Measurements from ENCODE around the gene BAHCC1.

Gene BAHCC1

GRCh38 chr17:81401723-81402529, 6.7 kb downstream of the BAHCC1 start:
- TF ChIP-seq, protein P1, sequence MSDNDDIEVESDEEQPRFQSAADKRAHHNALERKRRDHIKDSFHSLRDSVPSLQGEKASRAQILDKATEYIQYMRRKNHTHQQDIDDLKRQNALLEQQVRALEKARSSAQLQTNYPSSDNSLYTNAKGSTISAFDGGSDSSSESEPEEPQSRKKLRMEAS (IDR thresholded peaks at IDR 0.05) = no peak
- TF ChIP-seq RAD21 (IDR thresholded peaks at IDR 0.05; ENCODE audit: low read depth) (no peak), USF1 (IDR thresholded peaks at IDR 0.05) (no peak; the same call in 1 of the 2 replicates), CEBPB (IDR thresholded peaks at IDR 0.05) (no peak), ZBTB7A (IDR thresholded peaks at IDR 0.05; ENCODE audit: low read depth) (no peak)

GRCh38 chr17:81402530-81402941, 7.3 kb downstream of the BAHCC1 start:
- TF ChIP-seq, protein P1 (IDR thresholded peaks at IDR 0.05) = no peak
- no peak for TF ChIP-seq EGR1 (IDR thresholded peaks at IDR 0.05)
- no peak for TF ChIP-seq REST (IDR thresholded peaks at IDR 0.05; ENCODE audit: low read depth)
- no peak for TF ChIP-seq TCF12 (IDR thresholded peaks at IDR 0.05; ENCODE audit: low read depth)
- no peak for TF ChIP-seq USF1 (IDR thresholded peaks at IDR 0.05)
- TF ChIP-seq RAD21 (IDR thresholded peaks at IDR 0.05; ENCODE audit: low read depth) = no peak

DNA sequence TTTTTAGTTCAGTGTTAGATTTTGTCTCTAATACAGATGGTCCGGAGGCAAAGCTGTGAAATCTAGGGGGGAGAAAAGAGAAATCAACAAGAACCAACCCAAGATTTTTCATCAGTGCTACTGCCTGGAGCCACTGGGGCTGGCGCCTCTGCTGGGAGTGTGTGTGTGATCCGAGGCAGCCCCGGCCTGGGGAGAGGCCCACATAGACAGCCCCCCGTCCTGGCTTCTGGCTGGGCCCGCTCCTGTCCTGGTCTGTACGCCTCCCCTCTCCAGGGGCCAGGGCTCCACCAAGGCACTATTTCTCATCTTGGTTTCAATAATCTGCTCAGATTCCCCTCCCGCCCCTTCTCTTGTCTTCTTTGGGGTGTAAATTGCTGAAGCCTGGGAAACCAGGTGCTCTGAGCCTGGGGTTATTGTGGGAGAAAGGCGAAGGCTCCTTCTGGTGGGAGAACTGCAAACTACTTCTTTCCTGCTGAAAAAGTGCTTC, 7.8 kb downstream of the BAHCC1 start:
- TF ChIP-seq TEAD4 (IDR thresholded peaks at IDR 0.05) (no peak), NFIC (IDR thresholded peaks at IDR 0.05) (no peak), CREB1 (IDR thresholded peaks at IDR 0.05; ENCODE audit: low read depth) (no peak), YY1 (IDR thresholded peaks at IDR 0.05; ENCODE audit: low read depth) (no peak), REST (IDR thresholded peaks at IDR 0.05; ENCODE audit: low read depth) (no peak), EGR1 (IDR thresholded peaks at IDR 0.05) (no peak), TAF1 (IDR thresholded peaks at IDR 0.05; ENCODE audit: low read depth) (no peak), ZBTB7A (IDR thresholded peaks at IDR 0.05; ENCODE audit: low read depth) (no peak)

GRCh38 chr17:81403671-81404534, 8.6 kb downstream of the BAHCC1 start:
- TF ChIP-seq USF1 (IDR thresholded peaks at IDR 0.05) (peak; percentile 59; the same call in 1 of the 2 replicates), CREB1 (IDR thresholded peaks at IDR 0.05; ENCODE audit: low read depth) (no peak)

DNA sequence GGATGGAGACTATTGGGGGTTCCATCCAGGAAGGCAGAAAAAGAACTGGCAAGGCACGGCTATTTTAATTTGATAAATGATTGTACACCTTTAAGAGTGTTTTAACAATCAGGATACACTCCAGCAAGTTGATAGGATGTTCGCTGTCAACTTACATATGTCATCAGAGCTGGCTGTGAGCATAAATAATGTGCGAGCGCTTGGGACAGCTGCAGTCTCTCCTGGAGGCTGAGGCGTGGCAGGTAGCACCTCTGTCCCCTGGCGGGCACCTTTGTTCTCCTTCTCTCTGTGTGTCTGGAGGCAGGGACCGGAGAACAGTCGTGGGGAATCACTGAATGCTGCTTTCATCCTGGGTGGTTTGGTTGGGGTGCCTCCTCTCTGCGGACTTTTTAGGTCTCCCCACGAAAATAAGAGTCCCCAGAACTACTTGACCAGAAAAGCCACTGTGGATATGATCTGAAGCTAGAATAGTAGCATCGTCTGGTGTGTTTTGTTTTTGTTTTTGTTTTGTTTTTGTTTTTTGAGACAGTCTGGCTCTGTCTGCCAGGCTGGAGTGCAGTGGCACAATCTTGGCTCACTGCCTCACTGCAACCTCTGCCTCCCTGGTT, 9.4 kb downstream of the BAHCC1 start:
- TF ChIP-seq NFIC (IDR thresholded peaks at IDR 0.05) (no peak), REST (IDR thresholded peaks at IDR 0.05; ENCODE audit: low read depth) (no peak), EGR1 (IDR thresholded peaks at IDR 0.05) (no peak), TCF12 (IDR thresholded peaks at IDR 0.05; ENCODE audit: low read depth) (no peak), TEAD4 (IDR thresholded peaks at IDR 0.05) (no peak), YY1 (IDR thresholded peaks at IDR 0.05; ENCODE audit: low read depth) (no peak), RAD21 (IDR thresholded peaks at IDR 0.05; ENCODE audit: low read depth) (no peak), CREB1 (IDR thresholded peaks at IDR 0.05; ENCODE audit: low read depth) (no peak), CEBPB (IDR thresholded peaks at IDR 0.05) (no peak), TAF1 (IDR thresholded peaks at IDR 0.05; ENCODE audit: low read depth) (no peak), FOXM1 (IDR thresholded peaks at IDR 0.05; ENCODE audit: borderline replicate concordance, low read depth) (no peak), EP300 (IDR thresholded peaks at IDR 0.05; ENCODE audit: borderline replicate concordance) (no peak), ZBTB7A (IDR thresholded peaks at IDR 0.05; ENCODE audit: low read depth) (no peak)
- TF ChIP-seq, protein P1 (IDR thresholded peaks at IDR 0.05) = no peak
